ENCODE measurements around the gene TAGLN.
"Not testable (repeated sequence)": the region's sequence is repeated elsewhere in the genome, so short reads cannot be mapped to it uniquely, and the experiment has no call there.

Gene TAGLN

GRCh38 chr11:117197516-117198456 lies 1.4 kb upstream of the TAGLN start:
- DNase-seq, result no peak

- no peak for DNase-seq
Measured at GRCh38 chr11:117198613-117199012, 557 bp upstream of the TAGLN start.

- DNase-seq, result no peak
Measured at GRCh38 chr11:117199916-117200812, 994 bp downstream of the TAGLN start.

GRCh38 chr11:117200813-117201657 lies 1.9 kb downstream of the TAGLN start:
- no peak for DNase-seq

GRCh38 chr11:117201658-117202305 lies 2.6 kb downstream of the TAGLN start:
- DNase-seq, result no peak

GRCh38 chr11:117202386-117203068 lies 3.4 kb downstream of the TAGLN start:
- no peak for DNase-seq

- no peak for DNase-seq
Measured at GRCh38 chr11:117203069-117203407, 3.9 kb downstream of the TAGLN start.

GRCh38 chr11:117204283-117205080 lies 5.3 kb downstream of the TAGLN start:
- no peak for DNase-seq

- DNase-seq, result peak in 1 of 2 experiments; percentile 64
Measured at GRCh38 chr11:117205211-117205818, 6.1 kb downstream of the TAGLN start.

GRCh38 chr11:117206111-117206510 lies 6.9 kb downstream of the TAGLN start:
- DNase-seq, result not testable (repeated sequence)

- not testable (repeated sequence) for DNase-seq
Measured at GRCh38 chr11:117206859-117207258, 7.7 kb downstream of the TAGLN start.

GRCh38 chr11:117207481-117207880 lies 8.3 kb downstream of the TAGLN start:
- DNase-seq, result not testable (repeated sequence)

- DNase-seq, result not testable (repeated sequence)
Measured at GRCh38 chr11:117208710-117209109, 9.5 kb downstream of the TAGLN start.

GRCh38 chr11:117209351-117210125 lies 10.4 kb downstream of the TAGLN start:
- DNase-seq, result not testable (repeated sequence)

GRCh38 chr11:117210620-117211019 lies 11.4 kb downstream of the TAGLN start:
- no peak for DNase-seq

GRCh38 chr11:117212697-117213355 lies 13.7 kb downstream of the TAGLN start:
- DNase-seq, result no peak

GRCh38 chr11:117214404-117215110 lies 15.4 kb downstream of the TAGLN start:
- no peak for DNase-seq

All from NCI-H524 (cell line).